WTC11 (cell line): Measurements from ENCODE around the gene RPL34.

Experiments used
- E2F4 ChIP-seq: sonication (generic); formaldehyde crosslinking; IDR thresholded peaks from 2 replicates; pipeline ENCODE4 v1.8.1; 2022; ENCODE audit warnings: low read depth, mild to moderate bottlenecking, moderate library complexity, missing genetic modification reagents, borderline replicate concordance
- FOXJ3 ChIP-seq: sonication (generic); formaldehyde crosslinking; IDR thresholded peaks from 2 replicates; pipeline ENCODE4 v1.9.0; 2021; ENCODE audit warnings: missing genetic modification reagents, mild to moderate bottlenecking, borderline replicate concordance
- MYBL2 ChIP-seq: sonication (generic); formaldehyde crosslinking; IDR thresholded peaks from 2 replicates; pipeline ENCODE4 v1.8.1; 2023; ENCODE audit warnings: mild to moderate bottlenecking, moderate library complexity, missing genetic modification reagents
- NR2C2 ChIP-seq: sonication (generic); formaldehyde crosslinking; IDR thresholded peaks from 2 replicates; pipeline ENCODE4 v1.8.0; 2022; ENCODE audit warnings: mild to moderate bottlenecking, missing genetic modification reagents
- TCF7 ChIP-seq: sonication (generic); formaldehyde crosslinking; IDR thresholded peaks from 2 replicates; pipeline ENCODE4 v1.8.0; 2022; ENCODE audit warnings: mild to moderate bottlenecking, low read depth, missing genetic modification reagents, moderate library complexity
- TF ChIP-seq, protein P1 (sequence below): sonication (generic); formaldehyde crosslinking; IDR thresholded peaks from 2 replicates; pipeline ENCODE4 v1.8.0; 2022; ENCODE audit warnings: missing genetic modification reagents
- TF ChIP-seq, protein P2 (sequence below): fragments of 200-600 bp; IDR thresholded peaks from 2 replicates; pipeline ENCODE4 v1.8.0; 2022; ENCODE audit warnings: antibody characterized with exemption

DNA sequence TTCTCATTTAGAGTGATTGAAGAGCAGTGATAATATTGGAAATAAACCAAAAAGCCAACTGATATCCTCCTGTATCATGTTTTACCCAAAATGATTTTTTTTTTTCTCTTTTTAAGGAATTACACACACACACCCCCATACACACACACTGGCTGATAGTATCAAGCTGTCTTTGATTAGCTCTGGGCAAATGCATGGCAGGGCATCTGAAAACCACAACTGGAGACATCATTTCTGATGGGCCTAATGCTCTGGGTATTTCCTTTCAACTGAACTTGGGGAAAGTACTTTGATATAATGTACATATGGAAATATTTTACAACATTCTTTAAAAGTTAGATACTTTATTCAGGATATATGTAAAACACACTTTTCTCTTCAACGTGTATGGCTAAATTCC is 15.9 kb downstream of the RPL34 start:
- TF ChIP-seq, protein P1, sequence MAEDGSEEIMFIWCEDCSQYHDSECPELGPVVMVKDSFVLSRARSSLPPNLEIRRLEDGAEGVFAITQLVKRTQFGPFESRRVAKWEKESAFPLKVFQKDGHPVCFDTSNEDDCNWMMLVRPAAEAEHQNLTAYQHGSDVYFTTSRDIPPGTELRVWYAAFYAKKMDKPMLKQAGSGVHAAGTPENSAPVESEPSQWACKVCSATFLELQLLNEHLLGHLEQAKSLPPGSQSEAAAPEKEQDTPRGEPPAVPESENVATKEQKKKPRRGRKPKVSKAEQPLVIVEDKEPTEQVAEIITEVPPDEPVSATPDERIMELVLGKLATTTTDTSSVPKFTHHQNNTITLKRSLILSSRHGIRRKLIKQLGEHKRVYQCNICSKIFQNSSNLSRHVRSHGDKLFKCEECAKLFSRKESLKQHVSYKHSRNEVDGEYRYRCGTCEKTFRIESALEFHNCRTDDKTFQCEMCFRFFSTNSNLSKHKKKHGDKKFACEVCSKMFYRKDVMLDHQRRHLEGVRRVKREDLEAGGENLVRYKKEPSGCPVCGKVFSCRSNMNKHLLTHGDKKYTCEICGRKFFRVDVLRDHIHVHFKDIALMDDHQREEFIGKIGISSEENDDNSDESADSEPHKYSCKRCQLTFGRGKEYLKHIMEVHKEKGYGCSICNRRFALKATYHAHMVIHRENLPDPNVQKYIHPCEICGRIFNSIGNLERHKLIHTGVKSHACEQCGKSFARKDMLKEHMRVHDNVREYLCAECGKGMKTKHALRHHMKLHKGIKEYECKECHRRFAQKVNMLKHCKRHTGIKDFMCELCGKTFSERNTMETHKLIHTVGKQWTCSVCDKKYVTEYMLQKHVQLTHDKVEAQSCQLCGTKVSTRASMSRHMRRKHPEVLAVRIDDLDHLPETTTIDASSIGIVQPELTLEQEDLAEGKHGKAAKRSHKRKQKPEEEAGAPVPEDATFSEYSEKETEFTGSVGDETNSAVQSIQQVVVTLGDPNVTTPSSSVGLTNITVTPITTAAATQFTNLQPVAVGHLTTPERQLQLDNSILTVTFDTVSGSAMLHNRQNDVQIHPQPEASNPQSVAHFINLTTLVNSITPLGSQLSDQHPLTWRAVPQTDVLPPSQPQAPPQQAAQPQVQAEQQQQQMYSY (CRISPR knock-in tag): no peak
- TF ChIP-seq, protein P2, sequence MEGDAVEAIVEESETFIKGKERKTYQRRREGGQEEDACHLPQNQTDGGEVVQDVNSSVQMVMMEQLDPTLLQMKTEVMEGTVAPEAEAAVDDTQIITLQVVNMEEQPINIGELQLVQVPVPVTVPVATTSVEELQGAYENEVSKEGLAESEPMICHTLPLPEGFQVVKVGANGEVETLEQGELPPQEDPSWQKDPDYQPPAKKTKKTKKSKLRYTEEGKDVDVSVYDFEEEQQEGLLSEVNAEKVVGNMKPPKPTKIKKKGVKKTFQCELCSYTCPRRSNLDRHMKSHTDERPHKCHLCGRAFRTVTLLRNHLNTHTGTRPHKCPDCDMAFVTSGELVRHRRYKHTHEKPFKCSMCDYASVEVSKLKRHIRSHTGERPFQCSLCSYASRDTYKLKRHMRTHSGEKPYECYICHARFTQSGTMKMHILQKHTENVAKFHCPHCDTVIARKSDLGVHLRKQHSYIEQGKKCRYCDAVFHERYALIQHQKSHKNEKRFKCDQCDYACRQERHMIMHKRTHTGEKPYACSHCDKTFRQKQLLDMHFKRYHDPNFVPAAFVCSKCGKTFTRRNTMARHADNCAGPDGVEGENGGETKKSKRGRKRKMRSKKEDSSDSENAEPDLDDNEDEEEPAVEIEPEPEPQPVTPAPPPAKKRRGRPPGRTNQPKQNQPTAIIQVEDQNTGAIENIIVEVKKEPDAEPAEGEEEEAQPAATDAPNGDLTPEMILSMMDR: no peak
- TF ChIP-seq NR2C2 (CRISPR knock-in tag) (no peak), TCF7 (CRISPR knock-in tag) (no peak), MYBL2 (CRISPR knock-in tag) (no peak), FOXJ3 (CRISPR knock-in tag) (no peak), E2F4 (CRISPR knock-in tag) (no peak)
